Tibial artery (tissue), 4 donors: ENCODE data around the gene BLACAT1.

Source experiments
- DNase-seq, 2 donors: peaks; one replicate each; pipeline ENCODE4 v3.0.0-alpha.2; 2019
- H3K27ac ChIP-seq, 2 donors: fragments of 200-600 bp; sonication (generic) in 1 of 2; 1 replicate in 1 of 2; 2 replicates in 1 of 2; pipeline ENCODE4 v1.5.1; 2018 to 2019; ENCODE audit warnings: mild to moderate bottlenecking in 1 of 2
- H3K27me3 ChIP-seq, 2 donors: fragments of 200-600 bp; sonication (generic) in 1 of 2; one replicate each; pipeline versions ENCODE4 v1.5.1 to v1.6.0; 2016 to 2019
- H3K36me3 ChIP-seq, 3 donors: fragments of 200-600 bp; sonication (generic) in 2 of 3; one replicate each; pipeline ENCODE4 v1.5.1; 2016 to 2019; ENCODE audit warnings: mild to moderate bottlenecking in 2 of 3
- H3K4me1 ChIP-seq, 4 donors: fragments of 200-600 bp; sonication (generic) in 2 of 4; 1 replicate in 3 of 4; 2 replicates in 1 of 4; pipeline ENCODE4 v1.5.1; 2016 to 2019
- H3K4me3 ChIP-seq, 2 donors: fragments of 200-600 bp; sonication (generic) in 1 of 2; 1 replicate in 1 of 2; 2 replicates in 1 of 2; pipeline ENCODE4 v1.5.1; 2018 to 2019; ENCODE audit warnings: mild to moderate bottlenecking in 2 of 2
- H3K9me3 ChIP-seq, 3 donors: fragments of 200-600 bp; sonication (generic) in 1 of 3; one replicate each; pipeline ENCODE4 v1.5.1; 2016 to 2019
- CTCF ChIP-seq, 2 experiments: fragments of 200-600 bp in 1 of 2; fragments of 450-650 bp in 1 of 2; IDR thresholded peaks; one replicate each; pipeline ENCODE4 v1.5.1; 2017 to 2019; ENCODE audit warnings: antibody characterized with exemption in 2 of 2, mild to moderate bottlenecking in 1 of 2, moderate library complexity in 1 of 2
- intact Hi-C: fragments of 100-400 bp; cut with DNase I; formaldehyde crosslinking; loops from one replicate; pipeline ENCODE4 v1.15.0; 2023; ENCODE audit warnings: low total_unique reads

Gene BLACAT1

GRCh38 chr1:205449254-205449749, 6.5 kb downstream of the BLACAT1 start:
- no peak overlapping the region for H3K27ac ChIP-seq
- intact Hi-C loops: no loop called here

GRCh38 chr1:205448540-205449253, 7.1 kb downstream of the BLACAT1 start:
- Histone ChIP-seq H3K4me1 (peaks cover 0 to 31% (median 11%) of the 10 kb centered on the region in 4 donors), H3K9me3 (no peaks in the 10 kb centered on the region), H3K27me3 (peaks cover 0 to 53% of the 10 kb centered on the region in 2 donors), H3K36me3 (no peaks in the 10 kb centered on the region), H3K27ac (no peak overlapping the region), H3K4me3 (no peak overlapping the region)
- DNase-seq: no peak
- intact Hi-C loops: no loop called here
- no peak for TF ChIP-seq CTCF (IDR thresholded peaks at IDR 0.05)

More at GRCh38 chr1:205449254-205449749, 6.5 kb downstream of the BLACAT1 start:
- H3K4me3 ChIP-seq: no peak overlapping the region
- peaks cover 0 to 27% (median 9%) of the 10 kb centered on the region in 4 donors for H3K4me1 ChIP-seq
- DNase-seq: no peak
- H3K27me3 ChIP-seq: peaks cover 0 to 60% of the 10 kb centered on the region in 2 donors
- no peak for TF ChIP-seq CTCF (IDR thresholded peaks at IDR 0.05)
- no peaks in the 10 kb centered on the region for H3K36me3 ChIP-seq
- H3K9me3 ChIP-seq: no peaks in the 10 kb centered on the region

GRCh38 chr1:205447457-205448341, 8.1 kb downstream of the BLACAT1 start:
- peak in 1 of 2 donors; percentile 34 for DNase-seq
- Histone ChIP-seq H3K27me3 (peaks cover 0 to 44% of the 10 kb centered on the region in 2 donors), H3K9me3 (no peaks in the 10 kb centered on the region), H3K4me1 (peaks cover 0 to 31% (median 11%) of the 10 kb centered on the region in 4 donors), H3K36me3 (no peaks in the 10 kb centered on the region), H3K4me3 (no peak overlapping the region), H3K27ac (no peak overlapping the region)
- intact Hi-C loops: no loop called here
- TF ChIP-seq CTCF (IDR thresholded peaks at IDR 0.05): no peak

GRCh38 chr1:205446828-205447227, 9.0 kb downstream of the BLACAT1 start:
- Histone ChIP-seq H3K36me3 (no peaks in the 10 kb centered on the region), H3K4me3 (no peak overlapping the region), H3K27me3 (peaks cover 0 to 35% of the 10 kb centered on the region in 2 donors), H3K27ac (no peak overlapping the region), H3K4me1 (peaks cover 0 to 34% (median 11%) of the 10 kb centered on the region in 4 donors), H3K9me3 (no peaks in the 10 kb centered on the region)
- intact Hi-C loops: no loop called here
- DNase-seq: peak in 1 of 2 donors; percentile 57
- no peak for TF ChIP-seq CTCF (IDR thresholded peaks at IDR 0.05)

- Histone ChIP-seq H3K9me3 (no peaks in the 10 kb centered on the region), H3K36me3 (no peaks in the 10 kb centered on the region), H3K4me3 (peak overlapping the region in 1 of 2 donors; percentile 37), H3K27ac (peak overlapping the region; percentile 3 to 43), H3K27me3 (peaks cover 0 to 22% of the 10 kb centered on the region in 2 donors), H3K4me1 (peaks cover 0 to 35% (median 11%) of the 10 kb centered on the region in 4 donors)
- DNase-seq: no peak
- intact Hi-C loops: no loop called here
- TF ChIP-seq CTCF (IDR thresholded peaks at IDR 0.05): no peak
Measured at GRCh38 chr1:205445646-205445935, 10.3 kb downstream of the BLACAT1 start.
